Endometrium (tissue), 2 donors: ENCODE results near the gene RNLS.
"Not testable (repeated sequence)": the region's sequence is repeated elsewhere in the genome, so short reads cannot be mapped to it uniquely, and the experiment has no call there.

Experiments used
- FAIRE-seq: peaks from 2 replicates; lab custom pipeline; 2012; peaks lifted over from hg19 to GRCh38; lab: Jason Lieb, UNC
- donor health status: control.
- donor health status: control.

RNLS gene

DNA sequence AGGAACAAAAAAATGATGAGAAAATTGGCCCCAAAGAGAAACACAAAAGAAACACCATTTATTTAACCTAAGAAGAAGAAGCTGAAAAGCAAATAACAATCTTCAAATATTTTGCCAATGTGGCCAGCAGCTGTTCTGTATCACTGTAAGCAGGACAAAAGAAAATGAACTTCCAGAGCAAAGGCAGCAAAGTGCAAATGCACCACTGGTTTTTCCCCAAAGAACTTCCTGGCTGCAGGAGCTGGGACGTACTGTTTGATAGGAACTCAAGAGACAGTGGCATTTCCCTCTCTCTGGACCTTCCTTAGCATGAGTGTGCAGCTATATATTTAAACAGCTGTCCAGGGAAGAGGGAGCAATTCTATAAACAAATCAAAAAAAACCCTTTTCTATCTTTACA is 60.4 kb downstream of the RNLS start:
- peak; percentile 79 for FAIRE-seq

GRCh38 chr10:88521791-88522190 is 61.3 kb downstream of the RNLS start:
- no peak for FAIRE-seq

DNA sequence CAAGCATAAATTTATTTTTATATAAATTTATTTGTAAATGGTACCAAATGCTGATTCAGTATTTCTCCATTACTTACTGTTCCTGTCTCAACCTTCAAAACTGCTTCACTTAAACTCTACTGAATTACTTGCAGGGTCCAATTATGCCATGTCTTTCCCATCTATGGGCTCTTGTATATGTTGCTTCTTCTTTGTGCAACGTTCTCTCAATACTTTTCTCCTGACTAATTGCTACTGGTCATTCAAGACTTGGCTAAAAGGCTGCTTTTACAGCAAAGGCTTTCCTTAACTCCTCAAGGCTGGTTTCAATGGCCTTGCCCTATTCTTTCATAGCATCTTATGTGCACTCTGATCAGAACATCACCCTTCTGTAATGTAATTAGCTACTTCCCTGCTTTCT is 67.9 kb downstream of the RNLS start:
- no peak for FAIRE-seq

DNA sequence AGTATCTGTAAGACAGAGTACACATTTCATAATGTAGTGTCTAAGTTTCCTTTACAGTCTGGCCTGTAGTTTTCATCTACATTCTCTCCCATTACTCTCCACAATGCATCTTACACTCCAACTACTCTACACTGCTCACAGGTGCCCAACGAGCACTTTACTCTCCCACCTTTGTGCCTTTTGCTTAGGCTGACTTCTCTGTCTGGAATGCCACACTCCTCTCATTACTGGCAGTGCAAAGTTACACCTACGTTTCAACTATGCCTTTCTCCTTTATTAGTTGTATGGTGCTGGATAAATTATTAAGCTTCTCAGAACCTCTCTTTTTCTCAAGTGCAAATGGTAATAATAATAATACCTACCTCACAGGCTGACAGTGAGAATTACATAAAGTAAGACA is 70.5 kb downstream of the RNLS start:
- no peak for FAIRE-seq

DNA sequence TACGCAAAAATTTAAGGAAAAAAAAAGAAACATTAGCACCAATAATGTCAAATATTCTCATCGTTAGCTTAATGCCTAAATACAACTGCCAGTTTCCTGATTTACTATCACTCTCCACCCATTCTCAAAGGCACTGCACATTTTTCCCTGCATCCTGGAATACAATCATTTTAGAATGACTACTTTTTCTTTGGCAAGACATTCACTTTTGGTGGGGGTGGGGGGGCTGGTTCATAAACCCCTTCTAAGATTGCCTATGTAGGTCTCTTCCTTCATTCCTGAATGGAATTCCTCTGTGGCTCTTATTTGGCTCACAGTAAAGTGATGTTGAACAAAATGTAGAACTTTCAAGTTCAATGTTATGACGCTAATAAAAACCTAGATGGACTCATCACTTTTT is 74.3 kb downstream of the RNLS start:
- no peak for FAIRE-seq

DNA sequence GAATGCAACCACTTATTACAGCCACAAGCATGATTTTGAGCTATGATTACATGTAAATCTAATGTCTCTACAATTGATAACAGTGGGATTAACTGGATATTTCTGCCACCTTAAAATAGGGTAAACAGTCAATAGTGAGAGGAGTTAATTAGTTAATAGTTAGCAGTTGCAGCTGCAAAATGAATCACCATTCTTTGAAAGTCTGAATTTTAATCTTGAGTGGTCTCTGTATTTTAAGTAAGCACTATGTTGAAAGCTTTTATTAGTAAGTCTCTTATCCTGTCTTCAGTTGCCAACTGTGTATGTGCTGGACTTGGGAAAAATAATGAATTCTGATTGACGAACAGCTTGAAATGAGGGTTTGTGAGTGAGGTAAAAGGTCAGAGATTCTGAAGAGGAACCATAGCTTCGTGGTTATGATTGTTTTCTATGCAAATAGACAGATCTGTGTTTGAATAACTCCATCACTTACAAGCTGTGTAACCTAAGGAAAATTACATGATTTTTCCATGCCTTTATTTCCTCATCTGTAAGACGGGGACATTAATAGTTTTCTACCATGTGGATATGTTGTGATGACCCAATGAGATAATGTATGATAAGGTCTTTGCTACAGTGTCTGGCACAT is 75.2 kb downstream of the RNLS start:
- no peak for FAIRE-seq

DNA sequence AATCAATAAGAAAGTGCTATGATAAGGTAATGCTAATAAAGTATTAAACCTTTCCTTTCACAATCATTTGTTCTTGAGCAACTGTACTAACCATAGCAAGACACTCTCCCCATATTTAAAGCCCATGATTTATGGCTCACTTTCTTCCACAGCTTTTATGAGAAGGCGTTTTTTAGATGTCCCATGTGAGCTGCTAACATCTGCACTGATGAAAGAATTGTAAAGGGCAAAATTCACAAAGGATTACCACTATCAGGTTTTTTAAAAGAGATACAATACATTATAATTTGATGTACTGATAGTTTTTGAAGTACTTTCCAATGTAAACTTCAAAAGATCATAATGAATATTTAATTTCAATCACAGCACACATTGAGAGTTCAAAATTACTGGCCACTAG is 75.7 kb downstream of the RNLS start:
- peak; percentile 45 for FAIRE-seq

GRCh38 chr10:88505680-88506215 is 77.4 kb downstream of the RNLS start:
- FAIRE-seq, result no peak

GRCh38 chr10:88505265-88505664 is 77.9 kb downstream of the RNLS start:
- FAIRE-seq, result no peak

GRCh38 chr10:88500656-88501055 is 82.5 kb downstream of the RNLS start:
- no peak for FAIRE-seq

DNA sequence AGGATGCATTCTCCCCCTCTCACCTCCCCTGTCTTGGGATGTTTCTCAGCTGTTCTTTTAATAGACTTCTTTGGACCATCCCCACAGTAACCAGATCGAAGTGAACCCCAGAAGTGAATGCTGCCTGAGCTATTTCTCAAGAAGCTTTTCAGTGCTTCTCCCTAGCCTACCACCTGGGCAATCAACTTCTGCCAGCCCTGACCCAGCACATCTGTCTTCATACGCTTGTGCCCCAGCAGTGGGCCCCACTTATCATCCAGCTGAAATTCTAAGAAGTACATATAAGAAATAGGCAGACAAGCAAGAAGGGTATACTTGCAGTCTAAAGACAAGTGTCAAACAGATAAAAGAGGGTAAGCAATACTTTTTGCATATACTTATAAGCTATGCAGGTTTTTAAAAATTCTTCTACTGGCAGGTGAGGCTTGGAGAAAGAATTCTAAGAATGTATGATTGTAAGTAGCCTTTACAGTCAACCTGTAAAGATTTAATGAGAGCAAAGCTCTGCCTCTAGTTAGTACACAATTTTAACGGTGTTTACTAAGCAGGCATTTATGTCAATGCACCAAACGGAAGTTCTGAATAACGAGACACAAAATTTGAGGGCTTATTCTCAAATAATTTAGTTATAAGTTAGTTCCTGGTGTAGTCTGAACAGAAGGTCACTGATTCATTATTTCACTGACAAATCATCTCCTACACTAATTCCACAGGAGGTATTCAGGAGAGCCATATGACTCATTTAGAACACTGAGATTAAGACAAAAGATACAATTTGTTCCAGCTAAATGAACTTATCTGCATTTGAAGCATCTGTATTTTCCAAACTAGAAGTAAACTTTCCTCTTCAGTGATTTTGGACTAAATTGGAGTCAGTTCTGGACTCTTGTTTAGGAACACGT is 83.3 kb downstream of the RNLS start:
- FAIRE-seq, result peak; percentile 69

- no peak for FAIRE-seq
Measured at GRCh38 chr10:88497913-88498312, 85.2 kb downstream of the RNLS start.

DNA sequence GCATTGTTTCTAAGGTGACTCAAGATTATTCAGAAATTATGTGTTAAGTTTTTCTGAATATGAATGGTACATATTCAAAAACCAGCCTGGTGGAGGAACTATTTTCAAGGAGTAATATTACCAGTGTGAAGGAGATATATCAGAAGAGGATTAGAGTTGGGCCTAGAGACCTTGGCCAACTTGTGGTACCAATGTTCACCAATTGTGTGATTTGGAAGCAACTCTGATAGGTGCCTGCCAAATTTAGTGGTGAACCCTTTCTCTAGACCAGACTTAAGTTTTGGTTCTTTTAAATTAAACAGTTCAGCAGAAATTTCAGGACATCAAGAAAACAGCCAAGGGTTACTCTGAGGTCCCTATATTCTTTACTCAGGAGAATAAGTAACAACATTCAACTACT is 88.6 kb downstream of the RNLS start:
- no peak for FAIRE-seq

DNA sequence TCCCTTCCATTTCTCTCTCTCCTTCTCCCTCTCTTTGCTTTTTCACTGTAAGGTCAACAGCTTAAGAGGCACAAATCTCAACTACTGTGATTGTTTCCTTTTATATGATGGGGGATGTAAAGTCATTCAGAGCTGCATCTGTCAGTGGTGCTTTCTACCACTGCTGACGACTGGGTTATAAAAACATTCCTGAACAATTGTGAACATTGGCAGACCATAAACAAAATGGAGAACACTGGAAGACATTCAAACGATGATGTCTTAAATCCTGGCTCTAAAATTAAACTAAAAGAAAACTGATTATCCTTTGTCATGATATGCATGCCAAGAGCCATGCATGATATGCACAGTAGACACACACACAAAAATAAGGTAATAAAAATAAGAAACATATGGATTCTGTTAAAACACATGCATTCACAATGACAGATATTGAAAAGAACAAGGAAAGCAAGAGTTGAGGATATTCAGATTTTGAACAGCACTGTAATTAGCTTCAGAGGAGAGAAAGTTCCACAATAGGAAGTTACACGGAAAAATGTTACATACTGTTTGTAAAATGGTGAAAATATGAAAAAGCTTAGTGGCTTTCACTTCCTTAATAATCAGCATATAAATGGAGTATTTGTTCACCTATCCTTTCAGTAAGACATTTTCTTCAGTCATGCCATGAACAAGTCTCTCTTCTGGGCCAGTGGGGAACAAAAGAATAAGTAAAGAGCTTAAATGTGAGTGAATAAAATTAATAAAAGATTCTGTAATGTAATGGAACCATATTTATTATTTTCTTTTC is 89.2 kb downstream of the RNLS start:
- FAIRE-seq, result no peak

GRCh38 chr10:88491314-88491713 is 91.8 kb downstream of the RNLS start:
- FAIRE-seq, result no peak

GRCh38 chr10:88490231-88490980 is 92.7 kb downstream of the RNLS start:
- FAIRE-seq, result no peak

GRCh38 chr10:88489107-88489506 is 94.0 kb downstream of the RNLS start:
- FAIRE-seq, result no peak

DNA sequence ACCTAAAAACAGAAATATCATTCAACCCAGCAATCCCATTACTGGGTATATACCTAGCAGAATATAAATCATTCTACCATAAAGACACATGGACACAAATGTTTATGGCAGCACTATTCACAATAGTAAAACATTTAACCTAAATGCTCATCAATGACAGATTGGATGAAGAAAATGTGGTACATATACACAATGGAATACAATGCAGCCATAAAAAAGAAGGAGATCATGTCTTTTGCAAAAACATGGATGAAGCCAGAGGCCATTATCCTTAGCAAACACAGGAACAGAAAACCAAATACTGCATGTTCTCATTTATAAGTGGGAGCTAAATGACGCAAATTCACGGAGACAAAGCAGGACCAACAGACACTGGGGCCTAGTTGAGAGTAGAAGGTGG is 96.3 kb downstream of the RNLS start:
- FAIRE-seq, result not testable (repeated sequence)

DNA sequence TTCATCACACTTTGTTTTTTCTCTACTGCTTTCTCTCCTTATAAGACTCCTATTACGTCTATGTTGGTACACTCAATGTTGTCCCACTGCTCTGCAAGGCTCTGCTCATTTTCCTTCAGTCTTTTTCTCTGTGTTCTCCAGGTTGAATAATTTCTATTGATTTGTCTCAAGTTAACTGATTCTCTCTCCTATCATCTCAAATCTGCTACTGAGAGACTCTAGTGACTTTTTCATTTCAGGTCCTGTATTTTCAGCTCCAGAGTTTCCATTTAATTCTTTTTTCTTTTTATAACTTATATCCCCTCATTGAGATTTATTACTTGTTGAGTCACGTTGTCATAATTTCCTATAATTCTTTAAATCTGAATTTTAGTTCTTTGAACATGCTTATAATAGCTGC is 100.9 kb downstream of the RNLS start:
- no peak for FAIRE-seq

DNA sequence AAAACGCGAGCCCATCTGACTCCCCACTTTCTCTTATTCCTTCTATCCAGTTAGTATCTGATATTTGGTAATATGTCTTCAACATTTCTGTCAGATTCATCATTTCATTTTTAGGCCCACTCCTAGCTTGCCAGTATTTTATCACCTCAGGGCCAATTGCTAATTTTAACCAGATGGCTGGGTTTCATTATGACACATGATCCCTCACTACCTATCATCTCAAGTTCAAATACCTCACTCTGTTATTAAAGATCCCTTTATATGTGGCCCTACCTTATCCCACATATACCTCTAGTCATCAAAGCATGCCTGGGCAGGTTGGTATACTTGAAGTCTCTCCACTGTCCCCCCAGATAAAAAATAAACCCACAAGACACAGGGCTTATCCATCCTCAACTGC is 104.9 kb downstream of the RNLS start:
- no peak for FAIRE-seq

GRCh38 chr10:88477343-88478085 is 105.6 kb downstream of the RNLS start:
- no peak for FAIRE-seq
